ENCODE results near the gene C4orf54.

C4orf54 gene

GRCh38 chr4:99664716-99665115, 7.1 kb upstream of the C4orf54 start:
- TF ChIP-seq ARNTL (CRISPR knock-in tag; IDR thresholded peaks at IDR 0.05; ENCODE audit: borderline replicate concordance, low read depth) (no peak), ZFP30 (CRISPR knock-in tag; IDR thresholded peaks at IDR 0.05) (no peak), RARB (CRISPR knock-in tag; IDR thresholded peaks at IDR 0.05) (no peak), CSDC2 (CRISPR knock-in tag; IDR thresholded peaks at IDR 0.05) (no peak), ZFP3 (CRISPR knock-in tag; IDR thresholded peaks at IDR 0.05) (no peak), ZC3H10 (CRISPR knock-in tag; IDR thresholded peaks at IDR 0.05) (no peak), ISL1 (CRISPR knock-in tag; IDR thresholded peaks at IDR 0.05) (no peak), PPARA (CRISPR knock-in tag; IDR thresholded peaks at IDR 0.05; ENCODE audit: borderline replicate concordance) (no peak)
- no peak for ATAC-seq

DNA sequence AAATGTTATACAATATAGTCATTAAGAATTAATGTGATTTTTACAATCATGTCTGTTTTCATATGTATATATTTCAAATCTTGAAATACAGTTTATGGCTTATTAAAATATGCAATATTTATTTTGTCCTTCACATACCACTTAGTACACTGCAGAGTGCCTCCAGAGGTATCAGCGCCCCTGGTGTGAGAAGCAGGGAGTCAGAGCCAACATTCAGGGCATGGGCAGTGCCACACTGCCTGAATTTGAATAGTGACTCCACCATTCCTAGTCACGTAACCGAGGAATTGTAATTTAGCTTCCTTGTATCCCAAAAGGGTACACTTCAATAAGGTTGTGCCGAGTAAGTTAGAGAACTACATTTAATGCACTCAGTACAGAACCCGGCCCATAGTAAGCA, 4.3 kb upstream of the C4orf54 start:
- TF ChIP-seq BACH2 (CRISPR knock-in tag; IDR thresholded peaks at IDR 0.05; ENCODE audit: borderline replicate concordance): no peak
- no peak for ATAC-seq

DNA sequence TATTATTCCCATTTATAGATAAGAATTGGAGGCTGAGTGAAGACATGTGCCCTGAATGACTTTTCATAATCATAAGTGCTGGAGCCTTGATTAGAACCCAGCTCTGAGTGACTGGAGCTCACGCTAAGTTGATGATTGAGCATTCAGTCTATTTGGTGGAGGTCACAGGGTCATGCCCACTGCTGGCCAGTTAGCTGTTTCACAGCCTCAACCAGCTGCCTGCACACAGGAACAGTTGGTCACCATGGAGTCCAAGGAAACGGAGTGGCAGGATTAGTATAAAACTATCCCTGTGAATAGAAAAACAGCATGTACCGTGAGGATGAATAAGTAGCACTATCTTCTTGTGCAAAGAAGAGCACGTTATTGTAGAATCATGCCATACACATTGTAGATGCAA, 1.0 kb upstream of the C4orf54 start:
- no peak for TF ChIP-seq ZNF8 (CRISPR knock-in tag; IDR thresholded peaks at IDR 0.05)
- TF ChIP-seq ISL1 (CRISPR knock-in tag; IDR thresholded peaks at IDR 0.05): no peak
- TF ChIP-seq OSR1 (CRISPR knock-in tag; IDR thresholded peaks at IDR 0.05): no peak
- TF ChIP-seq ZC3H10 (CRISPR knock-in tag; IDR thresholded peaks at IDR 0.05): no peak
- no peak for TF ChIP-seq ESRRG (CRISPR knock-in tag; IDR thresholded peaks at IDR 0.05)
- no peak for TF ChIP-seq CSDC2 (CRISPR knock-in tag; IDR thresholded peaks at IDR 0.05)
- no peak for TF ChIP-seq ZFP30 (CRISPR knock-in tag; IDR thresholded peaks at IDR 0.05)
- no peak for TF ChIP-seq BACH2 (CRISPR knock-in tag; IDR thresholded peaks at IDR 0.05; ENCODE audit: borderline replicate concordance)
- TF ChIP-seq ZNF565 (CRISPR knock-in tag; conservative IDR thresholded peaks at IDR 0.05; ENCODE audit: low read depth): no peak
- no peak for TF ChIP-seq CSRNP3 (CRISPR knock-in tag; IDR thresholded peaks at IDR 0.05)
- no peak for TF ChIP-seq ZFP3 (CRISPR knock-in tag; IDR thresholded peaks at IDR 0.05)
- TF ChIP-seq, protein P1, sequence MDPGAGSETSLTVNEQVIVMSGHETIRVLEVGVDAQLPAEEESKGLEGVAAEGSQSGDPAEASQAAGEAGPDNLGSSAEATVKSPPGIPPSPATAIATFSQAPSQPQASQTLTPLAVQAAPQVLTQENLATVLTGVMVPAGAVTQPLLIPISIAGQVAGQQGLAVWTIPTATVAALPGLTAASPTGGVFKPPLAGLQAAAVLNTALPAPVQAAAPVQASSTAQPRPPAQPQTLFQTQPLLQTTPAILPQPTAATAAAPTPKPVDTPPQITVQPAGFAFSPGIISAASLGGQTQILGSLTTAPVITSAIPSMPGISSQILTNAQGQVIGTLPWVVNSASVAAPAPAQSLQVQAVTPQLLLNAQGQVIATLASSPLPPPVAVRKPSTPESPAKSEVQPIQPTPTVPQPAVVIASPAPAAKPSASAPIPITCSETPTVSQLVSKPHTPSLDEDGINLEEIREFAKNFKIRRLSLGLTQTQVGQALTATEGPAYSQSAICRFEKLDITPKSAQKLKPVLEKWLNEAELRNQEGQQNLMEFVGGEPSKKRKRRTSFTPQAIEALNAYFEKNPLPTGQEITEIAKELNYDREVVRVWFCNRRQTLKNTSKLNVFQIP (CRISPR knock-in tag; IDR thresholded peaks at IDR 0.05; ENCODE audit: borderline replicate concordance, low read depth): no peak
- TF ChIP-seq TCF4 (CRISPR knock-in tag; IDR thresholded peaks at IDR 0.05; ENCODE audit: borderline replicate concordance): no peak
- TF ChIP-seq ARNTL (CRISPR knock-in tag; IDR thresholded peaks at IDR 0.05; ENCODE audit: borderline replicate concordance, low read depth): no peak
- TF ChIP-seq, protein P2, sequence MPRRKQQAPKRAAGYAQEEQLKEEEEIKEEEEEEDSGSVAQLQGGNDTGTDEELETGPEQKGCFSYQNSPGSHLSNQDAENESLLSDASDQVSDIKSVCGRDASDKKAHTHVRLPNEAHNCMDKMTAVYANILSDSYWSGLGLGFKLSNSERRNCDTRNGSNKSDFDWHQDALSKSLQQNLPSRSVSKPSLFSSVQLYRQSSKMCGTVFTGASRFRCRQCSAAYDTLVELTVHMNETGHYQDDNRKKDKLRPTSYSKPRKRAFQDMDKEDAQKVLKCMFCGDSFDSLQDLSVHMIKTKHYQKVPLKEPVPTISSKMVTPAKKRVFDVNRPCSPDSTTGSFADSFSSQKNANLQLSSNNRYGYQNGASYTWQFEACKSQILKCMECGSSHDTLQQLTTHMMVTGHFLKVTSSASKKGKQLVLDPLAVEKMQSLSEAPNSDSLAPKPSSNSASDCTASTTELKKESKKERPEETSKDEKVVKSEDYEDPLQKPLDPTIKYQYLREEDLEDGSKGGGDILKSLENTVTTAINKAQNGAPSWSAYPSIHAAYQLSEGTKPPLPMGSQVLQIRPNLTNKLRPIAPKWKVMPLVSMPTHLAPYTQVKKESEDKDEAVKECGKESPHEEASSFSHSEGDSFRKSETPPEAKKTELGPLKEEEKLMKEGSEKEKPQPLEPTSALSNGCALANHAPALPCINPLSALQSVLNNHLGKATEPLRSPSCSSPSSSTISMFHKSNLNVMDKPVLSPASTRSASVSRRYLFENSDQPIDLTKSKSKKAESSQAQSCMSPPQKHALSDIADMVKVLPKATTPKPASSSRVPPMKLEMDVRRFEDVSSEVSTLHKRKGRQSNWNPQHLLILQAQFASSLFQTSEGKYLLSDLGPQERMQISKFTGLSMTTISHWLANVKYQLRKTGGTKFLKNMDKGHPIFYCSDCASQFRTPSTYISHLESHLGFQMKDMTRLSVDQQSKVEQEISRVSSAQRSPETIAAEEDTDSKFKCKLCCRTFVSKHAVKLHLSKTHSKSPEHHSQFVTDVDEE (CRISPR knock-in tag; IDR thresholded peaks at IDR 0.05): no peak
- no peak for TF ChIP-seq RARB (CRISPR knock-in tag; IDR thresholded peaks at IDR 0.05)
- no peak for TF ChIP-seq SNAI2 (CRISPR knock-in tag; IDR thresholded peaks at IDR 0.05)
- no peak for ATAC-seq

DNA sequence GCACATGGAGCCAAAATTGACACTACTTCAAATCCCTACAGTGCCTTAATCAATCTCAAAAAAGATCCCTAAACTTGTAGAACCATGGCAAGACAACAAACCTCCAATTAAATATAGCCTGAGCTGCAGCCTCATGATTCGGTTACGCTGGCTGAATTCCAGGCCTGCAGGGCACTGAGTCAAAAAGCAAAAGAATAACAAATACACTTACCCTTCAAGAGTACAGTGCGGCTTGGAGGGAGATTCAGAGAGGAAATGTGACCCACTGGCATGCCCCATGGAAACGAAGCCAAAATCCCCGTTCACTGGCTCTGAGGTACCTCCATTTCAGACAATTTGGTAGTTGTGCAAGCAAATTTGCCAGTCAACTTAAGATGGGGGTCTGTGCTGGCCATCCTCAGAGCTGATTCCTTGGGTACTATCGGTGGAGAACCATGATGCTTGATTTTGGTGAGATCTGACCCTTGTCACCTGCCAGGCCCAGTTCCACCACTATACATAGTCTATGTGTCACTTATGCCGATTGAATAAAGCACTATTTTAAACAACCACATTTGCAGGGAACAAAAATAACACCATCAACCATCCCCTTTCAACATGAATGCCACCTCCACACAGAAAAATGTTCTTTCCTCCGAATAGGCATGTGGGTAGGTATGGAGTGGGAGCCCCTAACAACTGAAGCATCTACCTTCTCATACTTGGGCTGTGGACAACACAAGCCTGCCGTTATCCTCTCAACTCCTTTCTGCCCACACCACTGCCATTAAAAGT, 2.1 kb downstream of the C4orf54 start:
- ATAC-seq: no peak
- TF ChIP-seq SNAI2 (CRISPR knock-in tag; IDR thresholded peaks at IDR 0.05): no peak
- TF ChIP-seq ZFP3 (CRISPR knock-in tag; IDR thresholded peaks at IDR 0.05): no peak
- TF ChIP-seq GLIS3 (CRISPR knock-in tag; IDR thresholded peaks at IDR 0.05): no peak
- no peak for TF ChIP-seq CSDC2 (CRISPR knock-in tag; IDR thresholded peaks at IDR 0.05)
- no peak for TF ChIP-seq ZC3H10 (CRISPR knock-in tag; IDR thresholded peaks at IDR 0.05)
- TF ChIP-seq ZFP30 (CRISPR knock-in tag; IDR thresholded peaks at IDR 0.05): no peak
- no peak for TF ChIP-seq CSRNP3 (CRISPR knock-in tag; IDR thresholded peaks at IDR 0.05)
- TF ChIP-seq, protein P2 (CRISPR knock-in tag; IDR thresholded peaks at IDR 0.05): no peak
- TF ChIP-seq ZNF8 (CRISPR knock-in tag; IDR thresholded peaks at IDR 0.05): no peak
- TF ChIP-seq OSR1 (CRISPR knock-in tag; IDR thresholded peaks at IDR 0.05): no peak
- TF ChIP-seq PPARA (CRISPR knock-in tag; IDR thresholded peaks at IDR 0.05; ENCODE audit: borderline replicate concordance): no peak
- TF ChIP-seq ZNF565 (CRISPR knock-in tag; conservative IDR thresholded peaks at IDR 0.05; ENCODE audit: low read depth): no peak
- no peak for TF ChIP-seq ISL1 (CRISPR knock-in tag; IDR thresholded peaks at IDR 0.05)
- no peak for TF ChIP-seq BACH2 (CRISPR knock-in tag; IDR thresholded peaks at IDR 0.05; ENCODE audit: borderline replicate concordance)
- no peak for TF ChIP-seq TOX (CRISPR knock-in tag; IDR thresholded peaks at IDR 0.05; ENCODE audit: borderline replicate concordance)
- TF ChIP-seq, protein P1 (CRISPR knock-in tag; IDR thresholded peaks at IDR 0.05; ENCODE audit: borderline replicate concordance, low read depth): no peak

Data from SK-N-SH treated with all-trans-retinoic acid at 6 μM for 48 hours (cell line).